HEK293 (cell line): Measurements from ENCODE around the gene PRSS53.

ENCODE experiments used
- BCL11A ChIP-seq: fragments of 450-650 bp; formaldehyde crosslinking; IDR thresholded peaks from 2 replicates; pipeline ENCODE4 v1.5.1; 2016; ENCODE audit warnings: low read depth, missing biosample characterization, missing genetic modification characterization
- GLI2 ChIP-seq: fragments of 450-650 bp; formaldehyde crosslinking; IDR thresholded peaks from 2 replicates; pipeline ENCODE4; 2017; ENCODE audit warnings: missing biosample characterization, missing genetic modification characterization, low read depth, borderline replicate concordance
- OSR2 ChIP-seq: fragments of 450-650 bp; formaldehyde crosslinking; IDR thresholded peaks from 2 replicates; pipeline ENCODE4 v1.5.1; 2016; ENCODE audit warnings: missing biosample characterization, missing genetic modification characterization
- PATZ1 ChIP-seq: fragments of 450-650 bp; formaldehyde crosslinking; IDR thresholded peaks from 2 replicates; pipeline ENCODE4 v1.5.1; 2016; ENCODE audit warnings: missing biosample characterization, missing genetic modification characterization
- REPIN1 ChIP-seq: fragments of 450-650 bp; formaldehyde crosslinking; IDR thresholded peaks from 2 replicates; pipeline ENCODE4 v1.5.1; 2017; ENCODE audit warnings: missing biosample characterization, missing genetic modification characterization, low read depth
- YY1 ChIP-seq: fragments of 450-650 bp; formaldehyde crosslinking; IDR thresholded peaks from 2 replicates; pipeline ENCODE4 v1.5.1; 2018; ENCODE audit warnings: missing biosample characterization, missing genetic modification characterization
- ZBTB49 ChIP-seq: fragments of 450-650 bp; formaldehyde crosslinking; IDR thresholded peaks from 2 replicates; pipeline ENCODE4 v1.5.1; 2016; ENCODE audit warnings: missing biosample characterization, missing genetic modification characterization, low read depth
- ZNF10 ChIP-seq: fragments of 450-650 bp; formaldehyde crosslinking; IDR thresholded peaks from 2 replicates; pipeline ENCODE4 v1.5.1; 2017; ENCODE audit warnings: missing biosample characterization, missing genetic modification characterization
- ZNF112 ChIP-seq: fragments of 450-650 bp; formaldehyde crosslinking; IDR thresholded peaks from 2 replicates; pipeline ENCODE4 v1.5.0; 2017; ENCODE audit warnings: missing biosample characterization, missing genetic modification characterization
- ZNF138 ChIP-seq: fragments of 450-650 bp; formaldehyde crosslinking; IDR thresholded peaks from 2 replicates; pipeline ENCODE4 v1.5.1; 2016; ENCODE audit warnings: missing biosample characterization, missing genetic modification characterization, borderline replicate concordance
- ZNF155 ChIP-seq: fragments of 450-650 bp; formaldehyde crosslinking; IDR thresholded peaks from 2 replicates; pipeline ENCODE4 v1.5.1; 2016; ENCODE audit warnings: missing biosample characterization, missing genetic modification characterization
- ZNF157 ChIP-seq: fragments of 450-650 bp; formaldehyde crosslinking; IDR thresholded peaks from 2 replicates; pipeline ENCODE4 v1.5.1; 2016; ENCODE audit warnings: missing biosample characterization, missing genetic modification characterization
- ZNF174 ChIP-seq: fragments of 450-650 bp; formaldehyde crosslinking; IDR thresholded peaks from 2 replicates; pipeline ENCODE4 v1.5.0; 2017; ENCODE audit warnings: missing biosample characterization, mild to moderate bottlenecking, missing genetic modification characterization
- ZNF18 ChIP-seq: fragments of 450-650 bp; formaldehyde crosslinking; IDR thresholded peaks from 2 replicates; pipeline ENCODE4 v1.5.1; 2016; ENCODE audit warnings: missing biosample characterization, missing genetic modification characterization
- ZNF2 ChIP-seq: fragments of 450-650 bp; formaldehyde crosslinking; IDR thresholded peaks from 2 replicates; pipeline ENCODE4 v1.5.1; 2016; ENCODE audit warnings: missing biosample characterization, missing genetic modification characterization
- ZNF211 ChIP-seq: fragments of 450-650 bp; formaldehyde crosslinking; IDR thresholded peaks from 2 replicates; pipeline ENCODE4 v1.5.1; 2016; ENCODE audit warnings: low read depth, missing biosample characterization, missing genetic modification characterization
- ZNF223 ChIP-seq: fragments of 450-650 bp; formaldehyde crosslinking; IDR thresholded peaks from 2 replicates; pipeline ENCODE4 v1.5.1; 2016; ENCODE audit warnings: missing biosample characterization, missing genetic modification characterization
- ZNF26 ChIP-seq: fragments of 450-650 bp; formaldehyde crosslinking; IDR thresholded peaks from 2 replicates; pipeline ENCODE4 v1.5.1; 2016; ENCODE audit warnings: missing biosample characterization, missing genetic modification characterization
- ZNF350 ChIP-seq: fragments of 450-650 bp; formaldehyde crosslinking; IDR thresholded peaks from 2 replicates; pipeline ENCODE4 v1.5.0; 2017; ENCODE audit warnings: missing biosample characterization, mild to moderate bottlenecking, missing genetic modification characterization
- ZNF362 ChIP-seq: fragments of 450-650 bp; formaldehyde crosslinking; IDR thresholded peaks from 2 replicates; pipeline ENCODE4 v1.5.1; 2016; ENCODE audit warnings: missing biosample characterization, missing genetic modification characterization
- ZNF449 ChIP-seq: fragments of 450-650 bp; formaldehyde crosslinking; IDR thresholded peaks from 2 replicates; pipeline ENCODE4 v1.5.1; 2017; ENCODE audit warnings: missing biosample characterization, mild to moderate bottlenecking, missing genetic modification characterization, moderate library complexity
- ZNF530 ChIP-seq: fragments of 450-650 bp; formaldehyde crosslinking; IDR thresholded peaks from 2 replicates; pipeline ENCODE4 v1.5.1; 2016; ENCODE audit warnings: low read depth, missing biosample characterization, missing genetic modification characterization
- ZNF629 ChIP-seq: fragments of 450-650 bp; formaldehyde crosslinking; IDR thresholded peaks from 2 replicates; pipeline ENCODE4 v1.5.1; 2017; ENCODE audit warnings: missing biosample characterization, missing genetic modification characterization
- ZNF791 ChIP-seq: fragments of 450-650 bp; formaldehyde crosslinking; IDR thresholded peaks from 2 replicates; pipeline ENCODE4 v1.5.1; 2016; ENCODE audit warnings: missing biosample characterization, missing genetic modification characterization
- ZSCAN16 ChIP-seq: fragments of 450-650 bp; formaldehyde crosslinking; IDR thresholded peaks from 2 replicates; pipeline ENCODE4 v1.5.1; 2016; ENCODE audit warnings: missing biosample characterization, missing genetic modification characterization
- ZSCAN30 ChIP-seq: fragments of 450-650 bp; IDR thresholded peaks from 2 replicates; pipeline ENCODE4 v1.5.1; 2018; ENCODE audit warnings: missing biosample characterization, mild to moderate bottlenecking, missing genetic modification characterization, moderate library complexity

Gene PRSS53

GRCh38 chr16:31094424-31095120 is 5.8 kb upstream of the PRSS53 start, which contains the start of gene VKORC1 (continued):
- TF ChIP-seq ZNF26, result no peak
- TF ChIP-seq ZNF449, result no peak; the same call in 1 of the 2 replicates
- no peak for TF ChIP-seq ZNF174
- TF ChIP-seq ZNF112, result no peak
- TF ChIP-seq ZNF157 (tag by site-specific recombination), result no peak
- no peak for TF ChIP-seq BCL11A (tag by site-specific recombination)
- no peak for TF ChIP-seq ZNF211 (tag by site-specific recombination)
- no peak for TF ChIP-seq ZNF138 (tag by site-specific recombination)
- no peak for TF ChIP-seq ZNF530 (tag by site-specific recombination)
- no peak for TF ChIP-seq ZNF223
- TF ChIP-seq ZNF10 (tag by site-specific recombination), result peak; percentile 30; the same call in 1 of the 2 replicates
- TF ChIP-seq ZNF155 (tag by site-specific recombination), result no peak
- peak; percentile 55 for TF ChIP-seq ZNF629 (tag by site-specific recombination)
- TF ChIP-seq OSR2 (tag by site-specific recombination), result no peak
- TF ChIP-seq YY1 (tag by site-specific recombination), result 0 out of 2 replicates have a peak, but pooled peaks have one; percentile 26
- no peak for TF ChIP-seq ZSCAN30 (tag by site-specific recombination)
- TF ChIP-seq GLI2, result no peak
- TF ChIP-seq ZNF2 (tag by site-specific recombination), result no peak; the same call in 1 of the 2 replicates
- TF ChIP-seq ZNF791 (tag by site-specific recombination), result no peak
- TF ChIP-seq ZNF18 (tag by site-specific recombination), result peak; percentile 74
- TF ChIP-seq REPIN1 (tag by site-specific recombination), result no peak
- TF ChIP-seq ZNF350 (tag by site-specific recombination), result no peak
- no peak for TF ChIP-seq ZBTB49 (tag by site-specific recombination)
- TF ChIP-seq PATZ1 (tag by site-specific recombination), result peak; percentile 93; the same call in 1 of the 2 replicates
- no peak for TF ChIP-seq ZNF362 (tag by site-specific recombination)
- 0 out of 2 replicates have a peak, but pooled peaks have one; percentile 3 for TF ChIP-seq ZSCAN16 (tag by site-specific recombination)
